ENCODE results near the gene SIM1.
A peak's percentile ranks its signal among the peaks of the same experiment; 100 is the strongest.

Gene SIM1

GRCh38 chr6:100464903-100465700 is at the start of gene SIM1:
Gene SIM1, minus strand, starts transcription at chr6:100464921. Its CDS starts 1,453 bp downstream, at chr6:100463468.
- no peak for FAIRE-seq

DNA sequence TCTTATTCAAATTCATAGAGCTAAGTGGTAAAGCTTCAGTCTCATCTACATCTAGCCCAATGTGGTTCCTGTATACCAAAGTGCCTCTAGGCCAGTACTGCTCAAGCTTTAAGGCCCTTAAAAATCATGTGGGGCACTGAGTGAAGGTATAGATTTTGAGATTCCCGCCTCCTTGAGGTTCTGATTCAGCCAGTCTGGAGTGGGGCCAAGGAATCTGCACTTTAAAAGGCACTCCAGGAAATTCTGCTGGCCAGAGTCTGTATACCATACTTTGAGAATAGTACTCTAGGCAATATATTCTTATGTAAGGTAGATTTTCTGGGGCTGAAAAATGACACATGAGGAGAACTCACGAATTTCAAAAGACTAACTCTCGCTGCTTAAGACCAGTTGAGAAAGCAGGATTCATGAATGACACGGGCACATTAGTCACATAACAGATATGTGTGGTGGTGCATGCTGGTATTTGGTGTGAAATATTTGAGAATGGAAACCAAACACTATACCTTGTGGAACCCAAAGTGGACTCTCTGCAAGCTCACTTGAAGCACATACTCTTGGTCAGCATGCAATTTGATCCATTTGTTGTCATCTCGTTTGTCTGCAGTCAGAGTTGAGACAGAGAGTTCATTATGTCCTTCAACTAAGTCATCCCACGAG is 47.6 kb upstream of the SIM1 start:
- no peak for FAIRE-seq

- FAIRE-seq: no peak
These were observed 44.4 kb upstream of the SIM1 start for GRCh38 chr6:100509101-100509500.

GRCh38 chr6:100506651-100507050 is 41.9 kb upstream of the SIM1 start:
- FAIRE-seq: no peak

DNA sequence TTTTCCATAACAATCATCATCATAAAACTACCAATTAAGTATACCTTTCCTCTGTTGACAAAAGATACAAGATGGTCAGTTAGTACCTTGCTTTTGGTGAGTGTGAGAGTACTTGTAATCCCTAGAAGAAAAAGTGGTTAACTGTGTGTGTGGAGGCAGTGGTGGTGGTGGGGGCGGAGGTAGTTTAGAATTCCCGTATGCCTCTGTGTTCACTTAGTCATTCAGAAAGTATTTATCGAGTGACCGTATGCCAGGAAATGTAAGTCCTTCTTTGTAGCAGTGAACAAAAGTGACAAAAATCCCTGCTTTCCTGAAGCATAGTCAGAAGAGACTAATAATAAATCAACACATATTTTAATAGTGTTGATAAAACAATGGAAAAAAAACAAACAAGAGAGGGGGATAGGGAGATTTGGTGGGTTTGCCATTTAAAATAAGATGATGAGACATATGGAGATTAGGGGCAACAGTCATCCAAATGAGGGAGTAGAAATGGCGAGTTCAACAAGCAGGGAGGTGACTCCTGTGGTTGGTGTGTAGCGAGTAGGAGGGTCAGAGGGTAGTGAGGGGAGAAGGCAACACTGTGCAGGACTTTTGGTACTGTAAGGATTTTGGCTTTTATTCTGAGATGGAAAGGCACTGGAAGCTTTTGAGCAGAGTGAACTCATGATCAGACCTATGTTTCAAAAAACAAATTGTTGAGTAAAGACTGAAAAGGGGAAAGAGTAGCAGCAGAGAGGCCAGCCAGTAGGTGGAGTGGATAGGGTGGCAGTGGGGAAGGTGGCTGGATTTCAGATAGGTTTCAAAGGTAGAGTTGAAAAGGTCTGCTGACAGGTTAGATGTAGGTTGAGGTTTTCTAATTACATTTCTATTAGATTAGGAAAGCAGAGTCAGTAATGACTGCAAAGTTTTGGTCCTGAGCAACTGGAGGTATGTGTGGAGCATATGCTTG is 40.3 kb upstream of the SIM1 start:
- no peak for FAIRE-seq

- FAIRE-seq: no peak
These were observed 38.5 kb upstream of the SIM1 start for GRCh38 chr6:100503043-100503705.

GRCh38 chr6:100493206-100493888 is 28.6 kb upstream of the SIM1 start:
- no peak for FAIRE-seq

DNA sequence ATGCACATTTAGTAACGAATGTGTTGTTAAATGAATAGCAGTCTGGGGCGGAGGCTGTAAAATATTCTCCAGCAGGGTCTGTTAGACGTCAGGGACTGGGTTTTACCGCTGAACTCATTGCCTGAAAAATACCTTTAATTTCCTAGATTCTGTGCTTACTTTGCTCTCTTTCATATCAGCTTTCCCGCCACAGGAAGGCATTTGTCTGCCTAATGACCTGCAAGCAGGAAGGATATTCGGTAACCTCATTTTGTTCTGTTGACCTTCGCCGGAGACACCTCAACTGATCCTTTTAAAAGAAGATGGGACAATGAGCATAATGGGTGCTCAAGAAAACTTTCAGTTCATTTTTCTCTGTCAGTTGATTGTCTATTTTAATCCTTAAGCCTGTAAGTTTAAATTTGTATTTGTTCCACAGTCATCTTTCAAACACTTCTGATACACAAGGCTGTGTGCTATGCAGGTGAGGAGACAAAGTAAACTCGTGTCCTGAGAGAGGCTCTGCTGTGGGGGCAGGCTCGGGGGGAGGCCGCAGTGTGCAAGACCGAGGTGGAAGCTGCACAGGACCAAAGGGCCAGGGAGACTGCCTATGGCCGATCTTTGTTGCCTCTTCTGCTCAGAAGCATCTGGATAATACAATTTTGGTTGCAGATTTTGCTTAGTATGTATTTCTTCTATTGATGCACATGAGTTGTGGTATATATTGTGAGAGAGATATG is 27.4 kb upstream of the SIM1 start:
- FAIRE-seq: no peak

DNA sequence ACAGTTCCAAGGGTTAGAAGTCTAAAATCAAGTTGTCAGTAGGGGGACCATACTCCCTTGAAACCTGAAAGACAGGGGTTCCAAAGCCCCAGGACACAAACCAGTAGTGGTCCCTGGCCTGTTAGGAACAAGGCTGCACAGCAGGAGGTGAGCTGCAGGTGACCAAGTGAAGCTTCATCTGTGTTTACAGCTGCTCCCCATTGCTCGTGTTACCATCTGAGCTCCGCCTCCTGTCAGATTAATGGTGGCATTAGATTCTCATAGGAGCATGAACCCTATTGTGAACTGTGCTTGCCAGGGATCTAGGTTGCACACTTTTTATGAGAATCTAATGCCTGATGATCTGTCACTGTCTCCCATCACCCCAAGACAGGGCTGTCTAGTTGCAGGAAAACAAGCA is 25.3 kb upstream of the SIM1 start:
- FAIRE-seq: no peak

- no peak for FAIRE-seq
These were observed 23.5 kb upstream of the SIM1 start for GRCh38 chr6:100488244-100488643.

DNA sequence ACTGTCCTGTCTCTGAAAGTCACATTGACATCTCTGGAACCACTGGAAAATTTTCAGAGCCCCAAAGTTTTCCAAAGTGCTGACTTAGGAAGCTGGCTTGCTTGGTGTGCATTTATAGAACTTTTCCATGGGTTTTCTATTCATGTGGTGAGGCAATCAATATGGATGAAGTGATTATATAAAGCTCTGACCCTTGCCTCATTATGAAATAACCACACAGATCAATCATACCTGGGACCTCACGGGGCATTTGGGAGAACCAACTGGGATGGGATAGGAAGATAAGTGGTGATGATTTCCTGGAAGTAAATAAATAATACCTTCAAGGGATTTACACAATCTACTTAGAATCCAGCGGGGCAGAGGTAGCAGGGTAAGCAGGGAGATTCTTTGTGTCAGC is 22.9 kb upstream of the SIM1 start:
- FAIRE-seq: no peak

- no peak for FAIRE-seq
These were observed 20.5 kb upstream of the SIM1 start for GRCh38 chr6:100485268-100485667.

GRCh38 chr6:100484474-100484873 is 19.8 kb upstream of the SIM1 start:
- no peak for FAIRE-seq

- FAIRE-seq: no peak
These were observed 18.0 kb upstream of the SIM1 start for GRCh38 chr6:100482698-100483097.

- FAIRE-seq: peak; percentile 89
These were observed 14.7 kb upstream of the SIM1 start for GRCh38 chr6:100479179-100480035.

DNA sequence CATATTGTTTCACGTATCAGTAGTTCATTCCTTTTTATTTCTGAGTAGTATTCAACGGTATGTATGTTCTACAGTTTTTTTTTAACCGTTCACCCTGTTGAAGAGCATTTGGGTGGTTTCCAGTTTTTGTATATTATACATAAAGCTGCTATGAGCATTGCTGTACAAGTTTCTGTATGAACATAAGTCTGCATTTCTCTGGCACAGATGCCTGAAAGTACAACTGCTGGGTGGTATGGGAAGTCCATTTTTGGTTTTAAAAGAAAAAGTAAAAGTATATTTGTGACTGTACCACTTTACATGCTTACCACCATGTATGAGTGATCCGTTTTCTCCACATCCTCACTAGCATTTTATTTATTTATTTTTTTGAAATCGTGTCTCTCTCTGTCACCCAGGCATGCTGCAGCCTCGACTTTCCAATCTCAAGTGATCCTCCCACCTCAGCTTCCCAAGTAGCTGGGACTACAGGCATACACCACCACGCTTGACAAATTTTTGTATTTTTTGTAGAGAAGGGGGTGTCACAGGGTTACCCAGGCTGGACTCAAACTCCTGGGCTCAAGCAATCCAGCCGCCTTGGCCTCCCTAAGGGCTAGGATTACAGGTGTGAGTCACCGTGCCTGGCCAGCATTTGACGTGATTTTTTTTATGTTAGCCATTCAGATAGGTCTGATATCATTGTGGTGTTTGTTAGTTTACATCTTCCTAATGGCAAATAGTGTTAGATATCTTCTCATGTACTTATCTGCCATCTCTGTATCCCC is 11.0 kb upstream of the SIM1 start:
- no peak for FAIRE-seq

DNA sequence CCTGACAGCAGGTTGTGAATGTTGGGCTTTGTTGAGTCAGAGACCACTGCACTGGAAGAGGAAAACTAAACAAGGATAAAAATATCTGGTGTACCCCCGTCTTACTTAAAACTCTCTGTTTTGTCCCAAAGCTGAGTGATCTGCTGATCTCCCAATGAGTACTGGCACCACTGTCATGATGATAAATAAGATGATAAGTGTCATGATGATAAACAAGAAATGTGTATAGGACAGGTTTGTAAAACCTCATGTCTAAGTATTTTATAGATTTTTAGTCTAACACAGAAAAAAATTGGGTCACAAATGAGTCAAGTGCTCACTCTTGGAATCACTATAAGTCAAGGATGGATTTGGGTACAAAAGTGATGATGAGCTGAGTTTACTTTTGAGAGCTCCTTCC is 8.5 kb upstream of the SIM1 start:
- FAIRE-seq: no peak

GRCh38 chr6:100472674-100473073 is 8.0 kb upstream of the SIM1 start:
- FAIRE-seq: no peak

- FAIRE-seq: no peak
These were observed 5.8 kb upstream of the SIM1 start for GRCh38 chr6:100470422-100471120.
